NCI-H1436 treated with DMSO at 0.1 percent for 48 hours (cell line): Measurements from ENCODE around the gene TEC.

Source experiments
- DNase-seq: peaks from one replicate; lab custom pipeline; 2025; lab: John Stamatoyannopoulos, UW

The TEC gene

GRCh38 chr4:48121180-48121579 is 148.5 kb downstream of the TEC start:
- no peak for DNase-seq

GRCh38 chr4:48120132-48120531 is 149.5 kb downstream of the TEC start:
- no peak for DNase-seq

- DNase-seq, result no peak
Observed at GRCh38 chr4:48119646-48120045, 150.0 kb downstream of the TEC start.

GRCh38 chr4:48118081-48118480 is 151.6 kb downstream of the TEC start:
- DNase-seq, result no peak

- no peak for DNase-seq
Observed at GRCh38 chr4:48116582-48116981, 153.1 kb downstream of the TEC start.

- DNase-seq, result no peak
Observed at GRCh38 chr4:48114412-48114811, 155.2 kb downstream of the TEC start.

GRCh38 chr4:48112017-48112667 is 157.5 kb downstream of the TEC start:
- no peak for DNase-seq

GRCh38 chr4:48110452-48110978 is 159.1 kb downstream of the TEC start:
- no peak for DNase-seq

GRCh38 chr4:48109413-48110263 is 160.0 kb downstream of the TEC start:
- DNase-seq, result peak; percentile 7

GRCh38 chr4:48108309-48109073 is 161.1 kb downstream of the TEC start:
- DNase-seq, result no peak

GRCh38 chr4:48105230-48105629 is 164.4 kb downstream of the TEC start:
- DNase-seq, result no peak

- DNase-seq, result no peak
Observed at GRCh38 chr4:48103483-48104139, 166.0 kb downstream of the TEC start.

- DNase-seq, result no peak
Observed at GRCh38 chr4:48102303-48102702, 167.3 kb downstream of the TEC start.

- DNase-seq, result no peak
Observed at GRCh38 chr4:48100256-48100655, 169.4 kb downstream of the TEC start.

- DNase-seq, result no peak
Observed at GRCh38 chr4:48095441-48095840, 174.2 kb downstream of the TEC start.

- no peak for DNase-seq
Observed at GRCh38 chr4:48093991-48094416, 175.6 kb downstream of the TEC start.

GRCh38 chr4:48090621-48091020 is 179.0 kb downstream of the TEC start:
- DNase-seq, result peak; percentile 69

GRCh38 chr4:48085821-48086589 is 183.6 kb downstream of the TEC start:
- no peak for DNase-seq
